H7 (cell line): ENCODE measurements around the gene SSNA1. TPM values are rescaled to one million over a fixed set of nuclear protein-coding genes. Genes with fewer than 3 reads are reported as not detected.
A peak's percentile ranks its signal among the peaks of the same experiment; 100 is the strongest.

ENCODE experiments used
- DNase-seq: peaks from one replicate; pipeline ENCODE4 v3.0.0; 2012
- H3K27me3 ChIP-seq: 2 replicates; pipeline ENCODE4 v1.6.0; 2011; ENCODE audit warnings: mild to moderate bottlenecking, low read length; ENCODE audit not compliant: control insufficient read depth, insufficient read depth
- H3K36me3 ChIP-seq: replicated peaks from 2 replicates; pipeline ENCODE4 v1.5.1; 2011; ENCODE audit warnings: low read length; ENCODE audit not compliant: control insufficient read depth, insufficient read depth
- H3K4me3 ChIP-seq: 2 replicates; pipeline ENCODE4 v1.5.1; 2011; ENCODE audit warnings: low read depth, mild to moderate bottlenecking, control low read depth, low read length, moderate library complexity; ENCODE audit not compliant: insufficient read depth
- total RNA-seq: library from RNA; depleted of rRNA; stranded (reverse); fragments of >200 nt; shearing (Covaris generic); gene quantifications from 2 replicates; pipeline ENCODE4 v1.2.3, GENCODE V29; 2014; rRNA removed

The SSNA1 gene, protein sequence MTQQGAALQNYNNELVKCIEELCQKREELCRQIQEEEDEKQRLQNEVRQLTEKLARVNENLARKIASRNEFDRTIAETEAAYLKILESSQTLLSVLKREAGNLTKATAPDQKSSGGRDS
- total RNA-seq = 109 and 143 TPM in 2 replicates

DNA sequence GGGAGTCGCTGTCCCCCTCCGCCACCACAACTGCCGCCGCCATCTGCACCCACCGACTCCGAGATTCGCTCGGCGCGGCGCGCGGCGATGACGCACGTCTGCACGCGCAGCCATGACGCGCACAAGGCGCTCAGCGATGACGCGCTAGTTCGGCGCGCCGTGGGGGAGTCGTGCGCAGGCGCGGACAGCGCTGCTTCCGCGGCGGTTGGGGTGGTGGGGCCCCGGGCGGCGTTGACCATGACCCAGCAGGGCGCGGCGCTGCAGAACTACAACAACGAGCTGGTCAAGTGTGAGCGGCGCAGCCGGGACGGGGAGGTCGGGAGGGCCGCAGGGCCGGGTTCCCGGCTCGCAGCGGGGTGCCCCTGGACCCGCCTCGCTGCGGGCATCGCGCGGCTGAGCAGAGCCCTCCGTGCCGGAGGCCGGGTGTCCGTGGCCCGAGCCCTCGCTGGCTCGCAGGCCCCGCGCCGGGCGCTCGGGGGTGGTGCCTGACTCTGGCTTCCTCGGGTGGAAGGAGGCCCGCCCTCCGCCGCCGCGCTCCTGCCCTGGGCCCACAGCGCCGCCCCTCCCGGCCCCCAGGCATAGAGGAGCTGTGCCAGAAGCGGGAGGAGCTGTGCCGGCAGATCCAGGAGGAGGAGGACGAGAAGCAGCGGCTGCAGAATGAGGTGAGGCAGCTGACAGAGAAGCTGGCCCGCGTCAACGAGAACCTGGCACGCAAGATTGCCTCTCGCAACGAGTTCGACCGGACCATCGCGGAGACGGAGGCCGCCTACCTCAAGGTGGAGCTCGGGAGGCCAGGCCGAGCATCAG lies at the start of gene SSNA1, which contains the start of gene ANAPC2:
Gene SSNA1 (plus strand): TSS at position 187 of the 807 bp plus-strand sequence. CDS start 51 bp downstream, at position 238.
Gene ANAPC2 (minus strand): TSS at position 71 of the 807 bp plus-strand sequence. CDS start 28 bp downstream, at position 43.
- no peaks in the 10 kb centered on the region for H3K27me3 ChIP-seq
- peak within 1 kb of the TSS; percentile 93 for H3K4me3 ChIP-seq
- peak; percentile 99 for DNase-seq
- peaks cover 4% of the 10 kb centered on the region for H3K36me3 ChIP-seq

DNA sequence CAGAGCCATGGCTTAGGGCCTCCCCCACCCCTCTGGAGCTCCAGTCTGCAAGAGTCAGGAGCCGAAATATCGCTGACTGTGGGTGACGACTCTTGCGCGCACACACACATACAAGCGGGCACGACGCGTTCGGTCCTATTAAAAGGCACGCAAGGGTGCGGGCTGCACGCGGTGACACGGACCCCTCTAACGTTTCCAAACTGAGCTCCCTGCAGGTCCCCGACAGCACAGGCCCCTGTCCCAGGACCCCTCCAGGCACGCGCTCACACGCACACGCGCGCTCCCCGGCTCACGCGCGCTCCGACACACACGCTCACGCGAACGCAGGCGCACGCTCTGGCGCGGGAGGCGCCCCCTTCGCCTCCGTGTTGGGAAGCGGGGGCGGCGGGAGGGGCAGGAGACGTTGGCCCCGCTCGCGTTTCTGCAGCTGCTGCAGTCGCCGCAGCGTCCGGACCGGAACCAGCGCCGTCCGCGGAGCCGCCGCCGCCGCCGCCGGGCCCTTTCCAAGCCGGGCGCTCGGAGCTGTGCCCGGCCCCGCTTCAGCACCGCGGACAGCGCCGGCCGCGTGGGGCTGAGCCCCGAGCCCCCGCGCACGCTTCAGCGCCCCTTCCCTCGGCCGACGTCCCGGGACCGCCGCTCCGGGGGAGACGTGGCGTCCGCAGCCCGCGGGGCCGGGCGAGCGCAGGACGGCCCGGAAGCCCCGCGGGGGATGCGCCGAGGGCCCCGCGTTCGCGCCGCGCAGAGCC lies 49.6 kb upstream of the SSNA1 start, which contains the start of gene GRIN1:
Gene GRIN1 (plus strand): TSS at position 433 of the 746 bp plus-strand sequence. CDS start 333 bp downstream, outside the sequence.
- peak within 1 kb of the TSS; percentile 1; the same call in 1 of the 2 replicates for H3K4me3 ChIP-seq
- peak; percentile 96 for DNase-seq
- no peaks in the 10 kb centered on the region for H3K36me3 ChIP-seq
- H3K27me3 ChIP-seq = peaks cover 55% of the 10 kb centered on the region

DNA sequence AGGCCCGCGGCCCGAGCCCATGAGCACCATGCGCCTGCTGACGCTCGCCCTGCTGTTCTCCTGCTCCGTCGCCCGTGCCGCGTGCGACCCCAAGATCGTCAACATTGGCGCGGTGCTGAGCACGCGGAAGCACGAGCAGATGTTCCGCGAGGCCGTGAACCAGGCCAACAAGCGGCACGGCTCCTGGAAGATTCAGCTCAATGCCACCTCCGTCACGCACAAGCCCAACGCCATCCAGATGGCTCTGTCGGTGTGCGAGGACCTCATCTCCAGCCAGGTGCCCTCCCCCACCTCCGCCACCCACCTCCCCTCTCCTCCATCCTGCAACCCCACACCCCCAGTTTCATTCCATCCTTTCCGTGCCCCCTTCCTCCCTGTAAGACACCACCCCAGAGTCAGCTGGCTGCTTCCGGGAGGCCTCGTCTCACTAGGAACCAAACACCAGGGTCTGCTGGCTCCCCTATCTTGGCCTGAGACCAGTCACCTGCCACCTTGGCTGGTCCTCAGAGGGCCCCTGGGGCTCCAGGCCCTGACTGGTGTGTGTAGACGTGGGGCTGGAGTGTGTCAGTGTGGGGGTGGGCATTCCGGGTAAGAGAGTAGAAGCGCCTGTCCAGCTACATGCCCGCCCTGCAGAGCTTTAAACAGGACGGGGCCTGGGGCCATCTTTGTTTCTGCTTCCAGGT lies 48.9 kb upstream of the SSNA1 start:
- no peak for DNase-seq
- no peak overlapping the region for H3K4me3 ChIP-seq

DNA sequence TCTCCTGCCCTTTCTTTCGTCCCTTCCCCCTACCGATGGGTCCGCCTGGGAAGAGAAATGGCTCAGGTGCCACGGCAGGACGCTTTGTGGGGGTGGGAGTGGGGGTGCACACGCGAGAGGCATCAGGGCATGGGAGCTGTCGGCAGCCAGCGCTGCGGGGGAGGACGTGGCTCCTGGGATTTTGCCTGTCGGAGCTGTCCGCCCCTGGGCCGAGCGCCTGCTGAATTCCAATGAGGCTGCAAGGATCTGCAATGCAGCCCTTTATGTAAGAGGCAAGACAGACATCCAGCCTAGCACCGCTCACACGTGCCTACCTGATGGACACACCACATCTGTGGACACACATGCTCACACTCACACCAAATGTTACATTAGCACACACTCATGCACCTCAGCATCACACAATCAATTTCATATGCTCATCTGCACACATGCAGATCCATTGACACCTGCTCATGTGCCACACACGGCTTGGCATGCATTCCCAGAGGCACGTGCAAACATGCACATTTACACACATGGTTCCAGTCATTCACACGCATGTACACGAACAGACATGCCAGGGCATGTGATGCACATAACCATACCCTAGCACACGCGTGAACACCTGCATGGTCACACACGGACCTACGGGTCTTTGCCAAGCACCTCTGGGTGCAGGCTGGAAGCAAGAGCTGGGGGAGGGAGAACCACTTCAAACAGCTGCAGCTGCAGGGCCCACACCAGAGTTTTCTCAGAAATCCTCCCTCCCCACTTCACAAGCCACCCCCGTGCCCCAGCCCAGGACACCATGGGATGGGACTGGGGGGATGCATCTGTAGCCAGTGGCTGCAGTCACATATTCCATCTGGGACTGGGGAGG lies 48.1 kb upstream of the SSNA1 start:
- peak; percentile 68 for DNase-seq
- H3K27me3 ChIP-seq = peaks cover 55% of the 10 kb centered on the region
- H3K36me3 ChIP-seq = no peaks in the 10 kb centered on the region
- H3K4me3 ChIP-seq = no peak overlapping the region

More for the DNA sequence above, 48.9 kb upstream of the SSNA1 start:
- H3K27me3 ChIP-seq = peaks cover 55% of the 10 kb centered on the region
- no peaks in the 10 kb centered on the region for H3K36me3 ChIP-seq

DNA sequence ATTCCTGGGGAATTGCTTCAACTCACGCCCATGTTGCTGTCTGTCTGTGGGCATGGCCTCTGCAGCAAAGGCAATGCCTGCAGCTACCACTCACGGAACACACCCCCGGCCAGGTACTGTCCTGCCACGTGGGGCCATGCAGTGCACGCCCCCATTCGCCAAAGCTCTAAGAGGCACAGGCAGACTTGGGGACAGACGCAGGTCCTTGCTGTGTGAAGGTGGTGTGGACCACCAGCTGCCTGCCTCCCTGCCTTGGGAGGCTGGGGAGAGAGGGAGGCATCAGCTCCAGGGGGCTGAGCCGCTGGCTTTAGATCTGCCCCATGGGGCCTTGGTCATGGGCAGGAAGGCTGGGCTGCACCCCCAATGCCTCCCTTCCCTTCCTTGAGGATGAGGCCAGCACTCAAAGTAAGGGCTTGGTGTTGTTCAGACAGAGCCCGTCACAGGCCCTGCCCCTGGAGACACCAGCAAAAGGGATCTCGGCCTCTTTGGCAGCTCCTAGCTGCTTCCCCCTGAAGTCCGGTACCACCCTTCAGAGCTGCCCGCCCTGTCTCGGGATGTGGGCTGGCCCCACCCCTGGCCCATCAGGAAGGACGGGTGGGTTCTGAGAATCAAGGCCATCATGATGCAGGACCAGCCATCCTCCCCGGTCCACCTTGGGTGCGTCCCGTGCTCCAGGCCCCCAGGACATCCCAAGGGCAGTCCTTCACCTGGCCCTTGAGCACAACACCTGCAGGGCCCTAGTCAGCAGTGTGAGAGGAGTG lies 47.2 kb upstream of the SSNA1 start:
- Histone ChIP-seq H3K27me3 (peaks cover 48% of the 10 kb centered on the region), H3K36me3 (no peaks in the 10 kb centered on the region), H3K4me3 (no peak overlapping the region)
- DNase-seq = peak; percentile 47

DNA sequence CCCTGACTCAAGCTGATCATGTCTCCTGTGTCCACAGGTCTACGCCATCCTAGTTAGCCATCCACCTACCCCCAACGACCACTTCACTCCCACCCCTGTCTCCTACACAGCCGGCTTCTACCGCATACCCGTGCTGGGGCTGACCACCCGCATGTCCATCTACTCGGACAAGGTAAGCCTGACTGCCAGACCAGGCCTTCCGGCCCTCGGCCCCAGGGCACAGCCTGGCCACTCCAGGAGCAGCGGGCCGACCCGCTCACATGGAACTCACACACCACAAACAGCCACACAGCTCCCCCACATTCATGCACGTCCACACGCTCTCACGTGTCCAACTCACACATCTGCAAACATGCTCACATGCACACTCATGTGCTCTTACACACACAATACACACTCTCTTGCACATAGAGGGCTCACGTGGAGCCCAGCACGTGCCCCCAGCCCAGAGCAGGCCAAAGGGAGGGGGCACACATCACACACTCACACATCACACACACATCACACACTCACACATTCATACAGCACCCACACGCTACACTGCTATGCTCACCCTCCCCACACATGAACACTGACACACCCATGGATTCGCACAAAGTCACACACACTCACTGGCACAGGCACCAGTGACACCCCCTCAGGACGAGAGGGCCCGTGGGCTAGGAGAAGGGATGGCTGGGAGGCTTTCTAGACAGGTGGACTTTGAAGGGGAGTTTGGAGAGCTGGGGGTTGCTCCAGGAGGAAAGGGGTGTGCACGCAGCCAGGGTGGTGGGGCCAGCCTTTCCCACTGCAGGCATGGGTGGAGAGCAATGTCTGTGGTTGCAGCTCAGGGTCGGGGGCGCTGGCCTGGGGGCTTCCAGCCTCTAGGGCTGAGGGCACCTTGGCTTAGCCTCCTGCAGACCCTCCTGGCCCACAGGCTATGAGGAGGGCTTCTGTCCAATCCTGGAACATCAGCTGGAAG lies 46.2 kb upstream of the SSNA1 start:
- no peak overlapping the region for H3K4me3 ChIP-seq
- DNase-seq = peak; percentile 44

DNA sequence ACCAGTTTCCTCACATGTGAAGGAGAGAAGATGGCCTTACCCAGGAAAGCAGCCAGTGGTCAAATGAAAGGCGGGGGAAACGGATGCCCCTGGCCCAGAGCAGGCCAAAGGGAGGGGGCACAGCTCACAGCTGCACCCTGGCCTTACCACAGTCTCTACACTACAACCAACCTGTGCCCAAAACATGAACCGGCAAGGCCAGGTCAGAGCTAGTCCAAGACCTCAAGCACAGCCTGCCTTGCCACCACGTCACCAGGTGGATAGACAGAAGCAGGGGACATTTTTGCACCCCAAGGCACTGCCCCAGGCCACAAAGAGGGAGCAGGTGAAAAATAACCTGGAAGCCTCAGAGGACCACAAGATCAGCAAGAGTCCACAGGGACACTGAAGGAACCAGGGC lies 45.0 kb upstream of the SSNA1 start:
- Histone ChIP-seq H3K36me3 (no peaks in the 10 kb centered on the region), H3K27me3 (peaks cover 32% of the 10 kb centered on the region), H3K4me3 (no peak overlapping the region)
- DNase-seq = peak; percentile 27

More for the DNA sequence above, 46.2 kb upstream of the SSNA1 start:
- Histone ChIP-seq H3K27me3 (peaks cover 40% of the 10 kb centered on the region), H3K36me3 (no peaks in the 10 kb centered on the region)

DNA sequence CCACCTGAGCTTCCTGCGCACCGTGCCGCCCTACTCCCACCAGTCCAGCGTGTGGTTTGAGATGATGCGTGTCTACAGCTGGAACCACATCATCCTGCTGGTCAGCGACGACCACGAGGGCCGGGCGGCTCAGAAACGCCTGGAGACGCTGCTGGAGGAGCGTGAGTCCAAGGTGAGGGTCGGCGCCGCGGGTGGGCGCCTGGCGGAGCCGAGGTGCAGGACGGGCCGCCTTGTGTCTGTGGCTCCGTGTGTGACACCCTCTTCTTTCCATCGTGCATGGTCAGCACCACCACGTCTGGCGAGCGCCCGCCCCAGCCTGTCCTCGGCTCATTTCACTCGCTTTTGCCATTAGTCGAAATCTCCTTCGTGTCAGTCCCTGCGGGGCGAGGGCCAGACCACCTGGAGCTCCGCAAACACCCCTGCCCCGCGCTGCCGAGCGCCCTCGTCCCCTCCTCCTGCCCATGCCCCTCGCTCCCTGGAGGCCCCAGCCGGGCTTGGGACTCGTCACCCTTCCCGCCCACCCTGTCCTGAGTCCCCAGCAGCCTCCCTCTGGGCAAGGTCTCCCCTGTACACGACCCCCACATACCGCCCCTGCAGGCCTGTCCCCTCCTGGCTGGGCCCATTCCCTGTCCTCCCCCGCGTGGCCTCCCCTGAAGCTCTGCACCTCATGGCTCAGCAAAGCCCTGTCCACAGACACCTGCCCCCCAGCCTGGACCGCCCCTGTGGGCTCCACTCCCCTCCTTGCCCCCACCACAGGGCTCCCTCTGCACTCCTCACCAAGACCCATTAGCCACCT lies 42.5 kb upstream of the SSNA1 start:
- Histone ChIP-seq H3K27me3 (peaks cover 11% of the 10 kb centered on the region), H3K36me3 (no peaks in the 10 kb centered on the region), H3K4me3 (no peak overlapping the region)
- no peak for DNase-seq

DNA sequence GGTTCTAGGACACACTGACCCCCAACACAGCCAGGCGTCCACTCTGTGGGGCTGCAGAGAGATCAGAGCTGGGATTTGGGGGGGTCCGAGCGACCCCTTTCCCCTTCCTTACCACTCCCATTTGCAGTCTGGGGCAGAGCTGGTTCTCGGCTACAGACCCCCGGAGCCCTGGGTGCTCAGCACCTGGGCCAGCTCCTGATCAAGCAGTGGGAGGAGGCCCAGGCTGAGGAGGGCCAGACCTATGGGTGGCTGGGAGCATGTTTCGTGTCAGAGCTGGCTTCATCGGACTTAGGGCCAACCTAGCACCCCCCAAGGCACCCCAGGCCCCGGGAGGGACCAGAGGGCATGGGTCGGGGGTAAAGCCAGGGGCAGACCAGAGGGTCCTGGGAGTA lies 42.0 kb upstream of the SSNA1 start:
- no peak for DNase-seq
- H3K36me3 ChIP-seq = no peaks in the 10 kb centered on the region
- H3K4me3 ChIP-seq = no peak overlapping the region
- peaks cover 8% of the 10 kb centered on the region for H3K27me3 ChIP-seq

DNA sequence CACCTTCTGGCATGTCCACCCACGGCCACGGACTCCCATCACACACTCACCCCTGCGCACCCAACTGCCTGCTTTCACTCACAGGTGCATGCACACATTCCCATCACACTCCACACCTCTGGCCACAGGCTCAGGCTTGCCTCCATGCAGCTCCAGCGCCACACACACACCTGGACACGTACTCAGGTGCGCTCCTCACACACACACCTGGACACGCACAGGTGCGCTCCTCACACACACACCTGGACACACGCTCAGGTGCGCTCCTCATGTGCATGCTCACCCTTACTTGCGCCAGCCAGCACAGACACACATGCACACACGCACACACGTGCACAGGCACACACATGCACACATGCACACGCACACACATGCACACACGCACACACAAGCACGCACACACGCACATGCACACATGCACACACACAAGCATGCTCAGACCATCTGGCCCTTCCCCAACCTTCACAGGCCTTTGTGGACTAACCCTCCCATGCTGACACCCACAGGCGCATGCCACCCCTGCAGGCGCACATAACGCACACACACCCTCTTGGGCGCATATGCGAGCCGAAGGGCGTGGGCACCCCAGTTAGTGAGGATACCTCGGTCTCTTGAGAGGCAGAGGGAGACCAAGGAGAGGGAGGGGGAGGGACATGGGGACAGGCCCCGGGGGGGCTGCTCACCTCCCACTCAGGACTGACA lies 41.2 kb upstream of the SSNA1 start:
- peaks cover 6% of the 10 kb centered on the region for H3K27me3 ChIP-seq
- no peak for DNase-seq
- H3K36me3 ChIP-seq = no peaks in the 10 kb centered on the region
- H3K4me3 ChIP-seq = no peak overlapping the region

DNA sequence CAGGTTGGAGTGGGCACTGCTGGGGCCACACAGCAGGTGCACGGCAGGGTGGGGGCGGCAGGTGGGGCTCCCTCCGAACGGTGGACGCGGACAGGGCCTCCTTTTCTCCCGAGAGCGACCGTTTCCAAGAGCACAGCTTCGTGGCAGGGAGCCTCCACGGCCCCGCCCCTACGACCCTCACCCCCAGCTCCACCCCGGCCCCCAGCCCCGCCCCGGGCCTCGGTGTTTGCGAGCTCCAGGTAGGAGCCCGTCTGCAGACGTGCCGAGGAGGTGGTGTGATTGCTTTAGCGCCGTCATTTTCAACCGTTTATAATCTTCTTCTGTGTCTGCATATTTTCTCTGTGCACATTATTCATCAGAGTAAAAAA lies 40.7 kb upstream of the SSNA1 start:
- H3K4me3 ChIP-seq = no peak overlapping the region
- DNase-seq = peak; percentile 87
- H3K36me3 ChIP-seq = no peaks in the 10 kb centered on the region
- H3K27me3 ChIP-seq = peaks cover 5% of the 10 kb centered on the region
